H1 (cell line): Measurements from ENCODE around the gene CTNND2.

Experiments
- ASH2L ChIP-seq: fragments of 200-600, 300-600 bp; sonication (generic); IDR thresholded peaks from one replicate; pipeline ENCODE4 v1.7.1; 2017; ENCODE audit warnings: low read length
- CTCF ChIP-seq, 3 experiments: IDR thresholded peaks; 1 replicate in 2 of 3; 2 replicates in 1 of 3; pipeline versions ENCODE4 v1.5.1 to v1.6.1; 2011; ENCODE audit warnings: low read length in 3 of 3, mild to moderate bottlenecking in 3 of 3, inconsistent platforms in 2 of 3, low read depth in 1 of 3, moderate library complexity in 1 of 3; ENCODE audit not compliant: insufficient read depth in 1 of 3; ENCODE audit errors: control extremely low read depth in 1 of 3
- EZH2 ChIP-seq: fragments of 200-600 bp; sonication (generic); IDR thresholded peaks from 2 replicates; pipeline ENCODE4 v1.7.1; 2012; ENCODE audit warnings: low read depth, mild to moderate bottlenecking, moderate library complexity, low read length, inconsistent platforms; ENCODE audit not compliant: severe bottlenecking
- GABPA ChIP-seq: IDR thresholded peaks from 2 replicates; pipeline ENCODE4 v1.6.1; 2011; ENCODE audit warnings: mild to moderate bottlenecking, low read length, moderate library complexity, borderline replicate concordance; ENCODE audit not compliant: insufficient read depth
- HDAC2 ChIP-seq, 2 experiments: fragments of 300-600 bp in 1 of 2; sonication (generic) in 1 of 2; IDR thresholded peaks; 2 replicates each; pipeline ENCODE4 v1.6.1; 2011 to 2012; ENCODE audit warnings: low read depth in 2 of 2, low read length in 2 of 2, mild to moderate bottlenecking in 2 of 2, moderate library complexity in 2 of 2, borderline replicate concordance in 1 of 2, inconsistent platforms in 1 of 2
- JUND ChIP-seq: IDR thresholded peaks from 2 replicates; pipeline ENCODE4 v1.6.1; 2011; ENCODE audit warnings: mild to moderate bottlenecking, improper control_type of control experiment, low read length
- POLR2A ChIP-seq, 2 experiments: IDR thresholded peaks; 1 replicate in 1 of 2; 2 replicates in 1 of 2; pipeline ENCODE4 v1.6.1; 2011; ENCODE audit warnings: low read depth in 2 of 2, low read length in 2 of 2, mild to moderate bottlenecking in 2 of 2; ENCODE audit errors: control extremely low read depth in 1 of 2
- SP2 ChIP-seq: IDR thresholded peaks from 2 replicates; pipeline ENCODE4 v1.6.1; 2012; ENCODE audit warnings: mild to moderate bottlenecking, low read length, inconsistent platforms

- no peak for TF ChIP-seq JUND
- TF ChIP-seq CTCF (IDR thresholded peaks at IDR 0.05; ENCODE audit: control extremely low read depth in 1 of 3, insufficient read depth in 1 of 3, low read depth in 1 of 3, low read length in 3 of 3) = no peak
- no peak for TF ChIP-seq EZH2
- TF ChIP-seq HDAC2 (IDR thresholded peaks at IDR 0.05; ENCODE audit: borderline replicate concordance in 1 of 2, low read depth in 2 of 2, low read length in 2 of 2) = no peak
- TF ChIP-seq SP2 = no peak
- no peak for TF ChIP-seq GABPA
- no peak for TF ChIP-seq ASH2L
- TF ChIP-seq POLR2A (IDR thresholded peaks at IDR 0.05; ENCODE audit: control extremely low read depth in 1 of 2, low read depth in 2 of 2, low read length in 2 of 2) = no peak
These were observed 860.4 kb downstream of the CTNND2 start for GRCh38 chr5:11043881-11044280.
